ENCODE results near the gene F2RL1.

GRCh38 chr5:76851728-76852369, 33.0 kb downstream of the F2RL1 start:
- no peak for TF ChIP-seq FOXM1 (IDR thresholded peaks at IDR 0.05; ENCODE audit: borderline replicate concordance)
- TF ChIP-seq ELF4 (IDR thresholded peaks at IDR 0.05), result no peak
- no peak for TF ChIP-seq FOXK2 (IDR thresholded peaks at IDR 0.05)
- no peak for TF ChIP-seq CTBP1 (IDR thresholded peaks at IDR 0.05; ENCODE audit: borderline replicate concordance)
- TF ChIP-seq PKNOX1 (IDR thresholded peaks at IDR 0.05), result no peak
- no peak for TF ChIP-seq ZNF384 (IDR thresholded peaks at IDR 0.05)
- no peak for TF ChIP-seq BHLHE40 (IDR thresholded peaks at IDR 0.05; ENCODE audit: borderline replicate concordance)
- TF ChIP-seq L3MBTL2 (conservative IDR thresholded peaks at IDR 0.05), result no peak
- no peak for TF ChIP-seq TARDBP (IDR thresholded peaks at IDR 0.05)
